Fibroblast of lung (primary cell): ENCODE measurements around the gene RBAK. TPM values are rescaled to one million over a fixed set of nuclear protein-coding genes. Genes with fewer than 3 reads are reported as not detected.
A peak's percentile ranks its signal among the peaks of the same experiment; 100 is the strongest.

ENCODE experiments used
- DNase-seq, 2 donors: peaks; one replicate each; pipeline versions ENCODE4 v3.0.0 to v3.0.0-alpha.2; 2010; ENCODE audit warnings: low read depth in 2 of 2
- H2AFZ ChIP-seq: 2 replicates; pipeline ENCODE4 v1.5.1; 2012; ENCODE audit warnings: low read length, control low read depth, inconsistent platforms
- H3K27ac ChIP-seq: 2 replicates; pipeline ENCODE4 v1.5.1; 2011; ENCODE audit warnings: low read length, control low read depth; ENCODE audit not compliant: insufficient read depth
- H3K27me3 ChIP-seq: 2 replicates; pipeline ENCODE4 v1.5.1; 2011; ENCODE audit warnings: mild to moderate bottlenecking, low read length; ENCODE audit not compliant: control insufficient read depth, insufficient read depth
- H3K36me3 ChIP-seq: 2 replicates; pipeline ENCODE4 v1.5.1; 2011; ENCODE audit warnings: low read length; ENCODE audit not compliant: control insufficient read depth, insufficient read depth
- H3K4me1 ChIP-seq: 2 replicates; pipeline ENCODE4 v1.5.1; 2011; ENCODE audit warnings: low read length; ENCODE audit not compliant: control insufficient read depth, insufficient read depth; ENCODE audit errors: extremely low read depth
- H3K4me2 ChIP-seq: 2 replicates; pipeline ENCODE4 v1.5.1; 2011; ENCODE audit warnings: low read length, control low read depth; ENCODE audit not compliant: insufficient read depth; ENCODE audit errors: extremely low read depth
- H3K4me3 ChIP-seq, 4 experiments: fragments of 200-600 bp in 1 of 4; sonication (generic) in 1 of 4; replicated peaks in 1 of 4; 2 replicates each; pipeline ENCODE4 v1.5.1; 2011 to 2016; ENCODE audit warnings: low read length in 4 of 4, low read depth in 3 of 4, mild to moderate bottlenecking in 3 of 4, control low read depth in 2 of 4, inconsistent platforms in 1 of 4, mixed read lengths in 1 of 4; ENCODE audit not compliant: insufficient read depth in 1 of 4; ENCODE audit errors: control extremely low read depth in 1 of 4
- H3K79me2 ChIP-seq: 2 replicates; pipeline ENCODE4 v1.5.1; 2012; ENCODE audit warnings: mild to moderate bottlenecking, low read length, inconsistent platforms; ENCODE audit not compliant: control insufficient read depth, insufficient read depth
- H3K9ac ChIP-seq: 2 replicates; pipeline ENCODE4 v1.5.1; 2011; ENCODE audit warnings: mild to moderate bottlenecking, low read length, control low read depth; ENCODE audit not compliant: insufficient read depth
- H3K9me3 ChIP-seq: 2 replicates; pipeline ENCODE4 v1.5.1; 2012; ENCODE audit warnings: low read depth, low read length; ENCODE audit not compliant: control insufficient read depth, insufficient read depth
- H4K20me1 ChIP-seq: 2 replicates; pipeline ENCODE4 v1.5.1; 2011; ENCODE audit warnings: low read length; ENCODE audit not compliant: control insufficient read depth, insufficient read depth; ENCODE audit errors: extremely low read depth
- CTCF ChIP-seq, 2 donors: IDR thresholded peaks in 1 of 2; conservative IDR thresholded peaks in 1 of 2; 1 replicate in 1 of 2; 2 replicates in 1 of 2; pipeline ENCODE4 v1.5.1; 2011 to 2012; ENCODE audit warnings: low read length in 2 of 2, control low read depth in 1 of 2, inconsistent platforms in 1 of 2, low read depth in 1 of 2, mild to moderate bottlenecking in 1 of 2
- EZH2 ChIP-seq: IDR thresholded peaks from 2 replicates; pipeline ENCODE4 v1.5.1; 2012; ENCODE audit warnings: low read length, control low read depth, mild to moderate bottlenecking; ENCODE audit errors: missing control alignments
- polyA plus RNA-seq, 2 donors: library from polyadenylated mRNA; depleted of rRNA in 1 of 2; stranded (reverse) in 1 of 2; unstranded in 1 of 2; fragments of >200 nt; gene quantifications; 2 replicates each; pipeline ENCODE4 v1.2.1, GENCODE V29; 2011 to 2012; ENCODE audit warnings: missing spikeins in 1 of 2
- total RNA-seq: library from RNA; depleted of rRNA; stranded (reverse); fragments of >200 nt; gene quantifications from 2 replicates; pipeline ENCODE4 v1.2.1, GENCODE V29; 2014

The RBAK gene
- total and polyA plus RNA-seq, 2 donors (not counting 1 experiment from before 2014, with no cell fraction given): 4.3 to 6.9 TPM

DNA sequence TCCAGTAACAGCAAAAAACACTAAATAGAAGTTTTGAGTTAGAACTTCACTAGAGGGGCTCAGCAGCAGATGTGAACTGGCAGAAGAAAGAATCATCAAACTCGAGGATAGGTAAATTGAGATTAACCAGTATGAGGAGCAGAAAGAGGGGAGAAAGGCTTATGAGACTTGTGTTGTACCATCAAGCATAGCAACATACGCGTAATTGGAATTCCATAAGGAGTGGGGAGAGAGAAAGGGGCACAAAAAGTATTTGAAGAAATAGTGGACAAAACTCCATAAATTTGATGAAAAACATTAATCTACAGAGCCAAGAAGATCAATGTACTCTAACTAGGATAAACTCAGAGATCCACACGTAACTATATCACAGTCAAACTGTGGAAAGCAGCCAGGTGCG, 48.3 kb downstream of the RBAK start:
- H3K9me3 ChIP-seq: no peaks in the 10 kb centered on the region

GRCh38 chr7:5094641-5095040, 49.0 kb downstream of the RBAK start:
- H3K27ac ChIP-seq: no peak overlapping the region
- H3K9ac ChIP-seq: no peak overlapping the region
- H3K4me2 ChIP-seq: no peak overlapping the region
- H3K79me2 ChIP-seq: no peaks in the 10 kb centered on the region
- H2AFZ ChIP-seq: no peak overlapping the region
- H3K4me1 ChIP-seq: no peaks in the 10 kb centered on the region
- no peak overlapping the region for H3K4me3 ChIP-seq
- no peaks in the 10 kb centered on the region for H3K27me3 ChIP-seq
- no peaks in the 10 kb centered on the region for H3K9me3 ChIP-seq
- TF ChIP-seq CTCF (conservative IDR thresholded peaks at IDR 0.05 in 1 of 2, IDR thresholded peaks at IDR 0.05 in 1 of 2; ENCODE audit: low read depth in 1 of 2, low read length in 2 of 2) (no peak), EZH2 (no peak)
- peak in 1 of 2 donors; percentile 12 for DNase-seq
- H4K20me1 ChIP-seq: no peaks in the 10 kb centered on the region
- no peaks in the 10 kb centered on the region for H3K36me3 ChIP-seq

More for the DNA sequence above, 48.3 kb downstream of the RBAK start:
- no peak for DNase-seq
- no peak overlapping the region for H3K9ac ChIP-seq
- H3K4me1 ChIP-seq: no peaks in the 10 kb centered on the region
- no peak overlapping the region for H3K4me2 ChIP-seq
- TF ChIP-seq EZH2: no peak
- no peak for TF ChIP-seq CTCF (conservative IDR thresholded peaks at IDR 0.05 in 1 of 2, IDR thresholded peaks at IDR 0.05 in 1 of 2; ENCODE audit: low read depth in 1 of 2, low read length in 2 of 2)
- no peaks in the 10 kb centered on the region for H3K36me3 ChIP-seq
- no peak overlapping the region for H2AFZ ChIP-seq
- no peaks in the 10 kb centered on the region for H4K20me1 ChIP-seq
- H3K79me2 ChIP-seq: no peaks in the 10 kb centered on the region
- no peaks in the 10 kb centered on the region for H3K27me3 ChIP-seq
- no peak overlapping the region for H3K27ac ChIP-seq
- H3K4me3 ChIP-seq: no peak overlapping the region

- Histone ChIP-seq H3K79me2 (no peaks in the 10 kb centered on the region), H3K36me3 (no peaks in the 10 kb centered on the region), H3K9ac (no peak overlapping the region), H3K27me3 (no peaks in the 10 kb centered on the region), H3K27ac (no peak overlapping the region), H4K20me1 (no peaks in the 10 kb centered on the region), H3K4me2 (no peak overlapping the region), H3K4me3 (no peak overlapping the region), H3K9me3 (no peaks in the 10 kb centered on the region), H3K4me1 (no peaks in the 10 kb centered on the region), H2AFZ (no peak overlapping the region)
- TF ChIP-seq CTCF (conservative IDR thresholded peaks at IDR 0.05 in 1 of 2, IDR thresholded peaks at IDR 0.05 in 1 of 2; ENCODE audit: low read depth in 1 of 2, low read length in 2 of 2): no peak
- TF ChIP-seq EZH2: no peak
- DNase-seq: no peak
Observed at GRCh38 chr7:5116359-5116758, 70.7 kb downstream of the RBAK start.
